HepG2 (cell line): ENCODE results near the gene SNX30. TPM values are rescaled to one million over a fixed set of nuclear protein-coding genes. Genes with fewer than 3 reads are reported as not detected.

Source experiments
- ELF1 ChIP-seq: sonication (generic); formaldehyde crosslinking; IDR thresholded peaks from 2 replicates; pipeline ENCODE4 v1.4.0; 2020; ENCODE audit warnings: missing genetic modification reagents
- JUND ChIP-seq: sonication (generic); formaldehyde crosslinking; IDR thresholded peaks from 2 replicates; pipeline ENCODE4 v1.8.0; 2022; ENCODE audit warnings: mild to moderate bottlenecking, missing genetic modification reagents
- PAX8 ChIP-seq: sonication (generic); formaldehyde crosslinking; IDR thresholded peaks from 2 replicates; pipeline ENCODE4 v1.8.0; 2022; ENCODE audit warnings: mild to moderate bottlenecking, missing genetic modification reagents, borderline replicate concordance
- SMC3 ChIP-seq: IDR thresholded peaks from 2 replicates; pipeline ENCODE4 v1.6.1; 2011; ENCODE audit warnings: low read length, improper control_type of control experiment
- SP4 ChIP-seq: sonication (generic); formaldehyde crosslinking; IDR thresholded peaks from 2 replicates; pipeline ENCODE4 v1.8.1; 2023; ENCODE audit warnings: mild to moderate bottlenecking, missing genetic modification reagents
- STAG1 ChIP-seq: sonication (generic); formaldehyde crosslinking; IDR thresholded peaks from 2 replicates; pipeline ENCODE4 v1.4.0; 2020; ENCODE audit warnings: missing genetic modification reagents
- ZNF383 ChIP-seq: sonication (generic); formaldehyde crosslinking; IDR thresholded peaks from 2 replicates; pipeline ENCODE4 v1.4.0; 2020; ENCODE audit warnings: missing genetic modification reagents, mild to moderate bottlenecking, borderline replicate concordance
- ZNF891 ChIP-seq: sonication (generic); formaldehyde crosslinking; IDR thresholded peaks from 2 replicates; pipeline ENCODE4 v1.5.0; 2020; ENCODE audit warnings: mild to moderate bottlenecking, missing genetic modification reagents
- polyA plus RNA-seq, 8 experiments: library from polyadenylated mRNA; depleted of rRNA in 3 of 8; stranded (reverse) in 7 of 8; unstranded in 1 of 8; fragments of >200 nt; fragmentation: Illumina TruSeq in 4 of 8; extraction: Trizol in 4 of 8; gene quantifications; 2 replicates each; pipeline versions ENCODE4 v1.2.1 to v1.2.3, GENCODE V29; 2011 to 2016; ENCODE audit warnings: low read depth in 4 of 8, missing spikeins in 1 of 8, mixed read lengths in 1 of 8; ENCODE audit not compliant: insufficient read depth in 1 of 8
- total RNA-seq, 5 experiments: library from RNA; depleted of rRNA; stranded (reverse); fragments of >200 nt; fragmentation: Illumina TruSeq; extraction: Trizol; gene quantifications; 2 replicates each; pipeline ENCODE4 v1.2.3, GENCODE V29; 2016; ENCODE audit warnings: low read depth in 1 of 5
- TF ChIP-seq, protein P1 (sequence below): sonication (generic); formaldehyde crosslinking; IDR thresholded peaks from 2 replicates; pipeline ENCODE4 v1.8.1; 2022; ENCODE audit warnings: mild to moderate bottlenecking, missing genetic modification reagents
- TF ChIP-seq, protein P2 (sequence below): sonication (generic); formaldehyde crosslinking; IDR thresholded peaks from 2 replicates; pipeline ENCODE4 v1.4.0; 2020; ENCODE audit warnings: missing genetic modification reagents
- TF ChIP-seq, protein P3 (sequence below): sonication (generic); formaldehyde crosslinking; IDR thresholded peaks from 2 replicates; pipeline ENCODE4 v1.5.1; 2020; ENCODE audit warnings: mild to moderate bottlenecking, missing genetic modification reagents, moderate library complexity
- TF ChIP-seq, protein P4 (sequence below): sonication (generic); formaldehyde crosslinking; IDR thresholded peaks from 2 replicates; pipeline ENCODE4 v1.5.0; 2020; ENCODE audit warnings: mild to moderate bottlenecking, missing genetic modification reagents, moderate library complexity

SNX30 gene
- total and polyA plus RNA-seq, 2 of the 13 experiments (the other 11 are each of a cell fraction or from before 2014, with no cell fraction given): 4.4 to 12.4 TPM

DNA sequence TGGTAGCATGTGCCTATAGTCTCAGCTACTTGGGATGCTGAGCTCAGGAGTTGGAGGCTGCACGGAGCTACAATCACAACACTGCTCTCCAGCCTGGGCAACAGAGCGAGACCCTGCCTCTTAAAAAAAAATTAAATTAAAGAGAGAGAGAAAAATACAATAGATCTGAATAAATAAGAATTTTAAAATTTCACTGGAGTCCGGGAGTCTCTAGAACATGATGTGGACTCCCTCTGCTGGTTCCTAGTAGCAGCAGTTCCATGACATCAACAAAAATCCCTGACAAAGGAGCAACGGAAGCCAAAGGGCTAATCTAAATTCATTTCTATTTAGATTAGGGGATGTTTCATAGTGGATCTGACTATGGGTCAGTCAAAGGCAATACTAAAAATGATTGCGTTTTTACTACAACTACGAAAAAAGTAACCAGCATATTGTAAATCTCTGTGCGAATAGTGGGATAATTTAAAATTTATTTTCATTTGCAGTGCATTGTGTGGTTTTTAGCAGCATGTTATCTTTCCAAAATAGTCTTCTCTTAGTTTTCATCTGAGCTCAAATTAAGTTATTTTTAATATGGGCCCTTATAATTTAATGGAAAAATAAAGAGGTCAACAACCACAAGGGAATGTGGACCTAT lies 39.4 kb upstream of the SNX30 start (continued):
- TF ChIP-seq, protein P1, sequence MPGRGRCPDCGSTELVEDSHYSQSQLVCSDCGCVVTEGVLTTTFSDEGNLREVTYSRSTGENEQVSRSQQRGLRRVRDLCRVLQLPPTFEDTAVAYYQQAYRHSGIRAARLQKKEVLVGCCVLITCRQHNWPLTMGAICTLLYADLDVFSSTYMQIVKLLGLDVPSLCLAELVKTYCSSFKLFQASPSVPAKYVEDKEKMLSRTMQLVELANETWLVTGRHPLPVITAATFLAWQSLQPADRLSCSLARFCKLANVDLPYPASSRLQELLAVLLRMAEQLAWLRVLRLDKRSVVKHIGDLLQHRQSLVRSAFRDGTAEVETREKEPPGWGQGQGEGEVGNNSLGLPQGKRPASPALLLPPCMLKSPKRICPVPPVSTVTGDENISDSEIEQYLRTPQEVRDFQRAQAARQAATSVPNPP (CRISPR knock-in tag): no peak
- no peak for TF ChIP-seq SP4 (CRISPR knock-in tag)
- TF ChIP-seq ZNF891 (CRISPR knock-in tag): no peak
- TF ChIP-seq ELF1: no peak
- peak; percentile 73 for TF ChIP-seq STAG1 (CRISPR knock-in tag)
- peak; percentile 53 for TF ChIP-seq SMC3
- TF ChIP-seq ZNF383 (CRISPR knock-in tag): no peak
- TF ChIP-seq, protein P2, sequence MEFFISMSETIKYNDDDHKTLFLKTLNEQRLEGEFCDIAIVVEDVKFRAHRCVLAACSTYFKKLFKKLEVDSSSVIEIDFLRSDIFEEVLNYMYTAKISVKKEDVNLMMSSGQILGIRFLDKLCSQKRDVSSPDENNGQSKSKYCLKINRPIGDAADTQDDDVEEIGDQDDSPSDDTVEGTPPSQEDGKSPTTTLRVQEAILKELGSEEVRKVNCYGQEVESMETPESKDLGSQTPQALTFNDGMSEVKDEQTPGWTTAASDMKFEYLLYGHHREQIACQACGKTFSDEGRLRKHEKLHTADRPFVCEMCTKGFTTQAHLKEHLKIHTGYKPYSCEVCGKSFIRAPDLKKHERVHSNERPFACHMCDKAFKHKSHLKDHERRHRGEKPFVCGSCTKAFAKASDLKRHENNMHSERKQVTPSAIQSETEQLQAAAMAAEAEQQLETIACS (CRISPR knock-in tag): no peak
- TF ChIP-seq JUND (CRISPR knock-in tag): no peak
- TF ChIP-seq, protein P3, sequence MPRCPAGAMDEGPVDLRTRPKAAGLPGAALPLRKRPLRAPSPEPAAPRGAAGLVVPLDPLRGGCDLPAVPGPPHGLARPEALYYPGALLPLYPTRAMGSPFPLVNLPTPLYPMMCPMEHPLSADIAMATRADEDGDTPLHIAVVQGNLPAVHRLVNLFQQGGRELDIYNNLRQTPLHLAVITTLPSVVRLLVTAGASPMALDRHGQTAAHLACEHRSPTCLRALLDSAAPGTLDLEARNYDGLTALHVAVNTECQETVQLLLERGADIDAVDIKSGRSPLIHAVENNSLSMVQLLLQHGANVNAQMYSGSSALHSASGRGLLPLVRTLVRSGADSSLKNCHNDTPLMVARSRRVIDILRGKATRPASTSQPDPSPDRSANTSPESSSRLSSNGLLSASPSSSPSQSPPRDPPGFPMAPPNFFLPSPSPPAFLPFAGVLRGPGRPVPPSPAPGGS (CRISPR knock-in tag): no peak
- no peak for TF ChIP-seq PAX8 (CRISPR knock-in tag)
- TF ChIP-seq, protein P4, sequence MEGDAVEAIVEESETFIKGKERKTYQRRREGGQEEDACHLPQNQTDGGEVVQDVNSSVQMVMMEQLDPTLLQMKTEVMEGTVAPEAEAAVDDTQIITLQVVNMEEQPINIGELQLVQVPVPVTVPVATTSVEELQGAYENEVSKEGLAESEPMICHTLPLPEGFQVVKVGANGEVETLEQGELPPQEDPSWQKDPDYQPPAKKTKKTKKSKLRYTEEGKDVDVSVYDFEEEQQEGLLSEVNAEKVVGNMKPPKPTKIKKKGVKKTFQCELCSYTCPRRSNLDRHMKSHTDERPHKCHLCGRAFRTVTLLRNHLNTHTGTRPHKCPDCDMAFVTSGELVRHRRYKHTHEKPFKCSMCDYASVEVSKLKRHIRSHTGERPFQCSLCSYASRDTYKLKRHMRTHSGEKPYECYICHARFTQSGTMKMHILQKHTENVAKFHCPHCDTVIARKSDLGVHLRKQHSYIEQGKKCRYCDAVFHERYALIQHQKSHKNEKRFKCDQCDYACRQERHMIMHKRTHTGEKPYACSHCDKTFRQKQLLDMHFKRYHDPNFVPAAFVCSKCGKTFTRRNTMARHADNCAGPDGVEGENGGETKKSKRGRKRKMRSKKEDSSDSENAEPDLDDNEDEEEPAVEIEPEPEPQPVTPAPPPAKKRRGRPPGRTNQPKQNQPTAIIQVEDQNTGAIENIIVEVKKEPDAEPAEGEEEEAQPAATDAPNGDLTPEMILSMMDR (CRISPR knock-in tag): peak; percentile 54
